GM21619 (cell line): ENCODE results near the gene TPRN.

Source experiments
- ATAC-seq: cut with Tn5 transposase; IDR thresholded peaks from one replicate; pipeline ENCODE4 v1.9.1; 2021; ENCODE audit not compliant: unreplicated experiment

The TPRN gene

DNA sequence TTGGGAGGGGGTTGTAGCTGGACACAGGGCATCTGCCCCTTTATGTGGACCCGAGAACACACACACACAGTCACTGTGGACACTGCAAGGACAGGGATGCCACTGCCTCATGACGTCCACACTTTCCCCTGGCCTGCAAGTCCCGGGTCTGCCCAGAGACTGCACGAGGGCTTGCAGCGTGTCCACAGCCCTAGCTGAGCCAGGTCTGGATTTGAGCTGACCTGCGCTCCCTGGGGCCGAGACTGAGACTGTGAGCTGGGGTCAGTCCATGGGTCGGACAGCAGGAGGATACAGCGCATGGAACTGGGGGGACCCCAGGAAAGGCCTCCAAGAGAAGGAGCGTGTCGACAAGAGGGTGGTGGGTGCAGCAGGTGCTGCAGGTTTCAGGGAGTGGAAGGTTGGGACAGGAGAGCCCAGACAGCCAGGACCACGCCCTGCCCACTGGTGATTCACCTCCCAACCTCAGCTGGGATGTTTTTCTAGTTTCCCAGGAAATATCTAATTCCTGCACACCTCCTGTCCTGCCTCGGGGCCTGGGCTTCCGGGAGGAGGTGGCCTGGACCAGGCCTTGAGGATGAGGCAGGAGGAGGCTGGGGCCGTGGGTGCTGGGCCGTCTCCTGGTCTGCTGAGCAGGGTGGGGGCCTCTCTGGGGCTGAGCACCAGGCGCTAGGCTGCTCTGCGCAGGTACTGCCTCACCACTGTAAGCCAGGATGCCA, 26.0 kb upstream of the TPRN start:
- ATAC-seq: no peak

DNA sequence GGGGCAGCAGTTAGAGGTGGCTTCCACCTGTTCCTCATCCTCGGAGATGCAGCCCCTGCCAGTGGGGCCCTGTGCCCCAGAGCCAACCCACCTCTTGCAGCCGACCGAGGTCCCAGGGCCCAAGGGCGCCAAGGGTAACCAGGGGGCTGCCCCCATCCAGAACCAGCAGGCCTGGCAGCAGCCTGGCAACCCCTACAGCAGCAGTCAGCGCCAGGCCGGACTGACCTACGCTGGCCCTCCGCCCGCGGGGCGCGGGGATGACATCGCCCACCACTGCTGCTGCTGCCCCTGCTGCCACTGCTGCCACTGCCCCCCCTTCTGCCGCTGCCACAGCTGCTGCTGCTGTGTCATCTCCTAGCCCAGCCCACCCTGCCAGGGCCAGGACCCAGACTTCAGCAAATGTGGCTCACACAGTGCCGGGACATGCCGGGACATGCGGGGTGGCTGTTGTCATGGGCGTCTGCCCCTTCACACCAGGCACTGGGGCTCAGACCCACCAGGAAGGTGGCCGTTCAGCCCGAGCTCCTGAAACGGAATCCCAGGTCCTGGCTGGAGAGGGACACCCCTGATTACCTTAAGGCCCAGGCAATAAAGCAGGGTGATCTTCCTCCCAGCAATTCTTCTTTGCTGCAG, 25.3 kb upstream of the TPRN start:
- ATAC-seq: no peak

DNA sequence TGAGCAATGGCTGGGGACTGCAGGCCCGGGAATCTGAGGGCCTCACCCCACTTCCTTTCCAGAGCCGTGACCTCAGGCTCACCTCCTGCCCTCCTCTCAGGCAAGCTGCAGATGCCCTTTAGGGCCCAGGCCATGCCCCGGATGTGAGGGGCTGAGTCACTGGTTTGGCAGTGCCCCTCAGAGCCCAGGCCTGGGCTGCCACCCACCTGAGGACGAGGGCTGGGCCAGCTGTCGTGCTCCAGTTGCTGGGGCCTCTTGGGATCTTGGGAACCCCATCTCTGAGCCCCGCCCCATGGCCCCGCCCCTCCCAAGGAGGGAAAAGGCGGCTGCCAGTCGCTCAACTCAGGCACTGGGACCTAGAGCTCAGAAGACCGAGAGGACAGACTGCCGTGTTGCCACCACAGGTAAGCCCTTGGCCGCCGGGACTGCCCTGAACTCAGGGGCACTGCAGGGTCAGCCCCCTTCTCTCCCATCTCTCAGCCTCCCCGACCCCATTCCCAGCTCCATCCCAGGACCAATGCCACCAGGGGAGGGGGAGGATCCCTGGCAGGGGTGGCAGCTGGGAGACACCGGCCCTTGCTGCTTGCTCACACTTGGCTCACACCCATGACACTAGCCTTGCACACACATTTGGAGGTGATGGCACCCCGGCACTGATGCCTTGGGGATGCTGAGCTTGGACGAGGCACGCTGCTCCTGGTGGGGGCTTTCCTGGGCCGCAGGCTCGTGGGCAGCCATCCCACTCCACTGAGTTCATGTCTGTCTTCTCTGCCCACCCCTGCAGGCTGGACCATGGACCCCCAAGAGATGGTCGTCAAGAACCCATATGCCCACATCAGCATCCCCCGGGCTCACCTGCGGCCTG, 24.5 kb upstream of the TPRN start, which contains the start of gene CYSRT1:
Gene CYSRT1 (plus strand): TSS at position 345 of the 865 bp plus-strand sequence. CDS start 448 bp downstream, at position 793.
- ATAC-seq: no peak

DNA sequence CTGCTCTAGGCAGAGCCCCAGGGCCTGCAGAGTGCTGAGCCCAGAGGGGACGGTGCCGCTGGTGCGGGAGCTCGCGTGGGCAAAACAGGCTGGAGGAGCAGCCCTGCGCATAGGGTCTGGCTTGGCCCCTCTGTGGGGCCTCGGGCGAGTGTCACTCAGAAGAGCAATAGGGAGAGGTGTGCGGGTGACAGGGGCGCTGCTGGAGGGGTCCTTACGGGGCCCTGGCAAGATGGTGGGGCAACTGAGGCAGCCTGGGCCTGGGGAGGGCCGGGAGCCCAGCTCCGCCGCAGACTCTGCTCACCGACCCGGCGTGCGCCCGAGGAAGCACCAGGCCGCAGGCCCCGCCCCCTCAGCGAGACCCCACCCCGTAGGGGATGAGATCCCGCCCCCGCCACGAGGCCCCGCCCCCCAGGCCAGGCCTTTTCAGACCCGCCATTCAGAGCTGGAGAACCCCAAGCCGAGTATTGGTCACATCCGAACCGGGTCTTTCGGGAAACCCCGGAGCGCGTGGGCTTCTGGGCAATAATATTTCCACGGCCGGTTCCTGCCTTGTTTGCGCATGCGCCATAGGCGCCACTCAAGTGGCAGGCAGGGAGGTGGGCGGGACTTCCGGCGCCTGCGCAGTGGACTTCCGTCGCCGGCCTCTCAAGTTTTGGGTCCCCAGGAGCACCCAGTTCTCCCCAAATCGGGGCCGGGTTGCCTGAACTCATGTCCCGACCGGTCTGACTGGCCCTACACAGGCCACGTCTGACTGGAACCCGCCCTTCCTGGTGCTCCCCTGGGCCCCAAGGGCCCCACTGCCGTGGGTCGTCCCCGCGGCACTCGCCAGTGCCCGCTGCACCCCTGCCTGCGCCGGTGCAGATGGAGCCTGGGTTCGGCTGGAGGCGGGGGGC, 22.8 kb upstream of the TPRN start:
- ATAC-seq: peak; percentile 64

DNA sequence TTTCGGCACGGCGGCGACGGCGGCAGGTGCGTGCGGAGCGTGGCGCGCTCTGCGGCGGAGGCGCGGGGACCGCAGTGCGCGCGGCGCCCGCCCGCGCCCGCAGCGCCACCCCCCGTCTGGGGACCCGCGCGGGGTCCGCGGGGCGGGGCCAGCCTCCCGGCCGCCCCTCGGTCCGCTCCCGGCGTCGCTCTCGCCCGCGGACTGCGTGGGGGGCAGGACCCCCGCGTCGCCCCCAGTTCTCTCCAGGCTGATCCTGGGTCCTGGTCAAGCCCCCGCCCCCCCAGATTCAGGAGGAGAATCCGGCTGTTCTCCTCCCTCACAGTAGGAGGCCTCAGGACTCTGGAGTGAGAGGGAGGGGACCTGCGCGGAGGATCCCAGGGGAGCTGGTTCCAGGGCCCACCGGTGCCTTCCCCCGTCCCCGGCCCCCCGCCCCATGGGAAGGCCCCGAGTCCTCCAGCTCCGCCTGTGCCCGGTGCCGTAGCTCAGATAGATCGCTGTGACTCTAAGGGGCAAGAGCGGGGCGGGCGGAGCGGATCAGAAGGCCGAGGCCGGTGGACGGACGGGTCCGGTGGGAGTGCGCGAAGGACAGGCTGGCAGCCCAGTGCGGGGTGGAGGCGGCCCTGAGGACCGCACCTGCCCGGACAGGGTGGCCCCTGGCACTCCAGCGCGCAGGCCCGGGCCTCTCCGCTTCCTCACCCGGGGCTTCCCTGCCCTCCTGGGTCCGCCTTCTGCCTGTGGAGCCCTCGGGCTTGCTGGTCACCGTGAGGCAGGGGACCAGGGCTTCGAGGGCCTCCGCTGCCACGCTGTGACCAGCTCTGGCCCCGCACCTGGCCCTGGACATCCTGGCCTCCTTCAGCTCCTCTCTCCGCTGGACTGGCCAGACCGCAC, 21.9 kb upstream of the TPRN start, which contains the start of gene RNF208:
Gene RNF208 (minus strand): TSS at position 51 of the 888 bp plus-strand sequence. CDS start 1,028 bp downstream, outside the sequence.
- ATAC-seq: peak; percentile 3

DNA sequence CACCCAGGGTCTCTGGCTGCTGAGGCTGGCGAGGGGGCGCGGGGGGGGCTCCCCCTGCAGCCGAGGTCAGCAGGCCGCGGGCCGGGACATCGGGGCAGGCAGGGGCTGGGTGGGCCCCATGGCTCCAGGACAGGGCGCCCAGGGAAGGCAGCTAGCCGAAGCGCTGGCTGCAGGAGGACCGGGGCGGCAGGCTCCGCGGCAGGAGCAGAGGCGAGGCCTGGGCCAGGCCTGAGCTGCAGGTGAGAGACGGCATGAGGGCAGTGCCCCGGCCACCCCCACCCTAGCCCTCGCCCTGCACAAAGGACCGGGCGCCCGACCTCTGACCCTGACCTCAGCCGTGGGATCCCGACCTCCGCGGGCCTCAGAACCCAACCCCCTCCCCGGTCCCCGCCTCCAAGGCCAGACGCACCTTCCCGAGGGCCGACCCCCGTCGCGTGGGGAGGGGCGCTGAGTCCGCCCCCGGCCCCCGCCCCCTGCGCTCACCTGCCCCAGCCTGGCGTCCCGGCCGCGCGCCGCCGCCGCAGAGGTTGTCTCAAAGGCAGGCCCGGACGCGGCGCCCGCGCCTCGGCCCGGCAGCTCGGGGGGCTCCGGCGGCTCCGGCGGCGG, 21.1 kb upstream of the TPRN start:
- ATAC-seq: no peak

DNA sequence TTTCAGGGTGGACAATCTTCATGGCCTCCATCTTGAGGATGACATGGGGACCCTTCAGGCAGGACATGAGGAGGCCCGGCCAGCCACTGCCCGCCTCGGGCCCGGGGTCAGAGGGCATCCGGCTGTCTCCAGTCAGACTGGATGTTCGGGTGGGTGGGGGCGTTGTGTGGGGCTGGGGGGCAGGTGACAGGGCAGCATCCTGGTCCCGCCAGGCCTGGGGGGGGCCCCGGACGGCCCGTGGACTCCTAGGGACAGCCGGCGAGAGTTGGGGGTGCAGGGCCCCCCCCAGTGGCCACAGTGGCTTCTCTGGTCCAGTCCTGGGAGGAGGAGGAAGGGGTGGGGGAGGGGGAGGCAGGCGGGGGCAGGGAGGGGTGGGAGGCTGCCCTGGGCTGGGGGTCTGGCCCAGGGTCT, 20.6 kb upstream of the TPRN start:
- no peak for ATAC-seq

DNA sequence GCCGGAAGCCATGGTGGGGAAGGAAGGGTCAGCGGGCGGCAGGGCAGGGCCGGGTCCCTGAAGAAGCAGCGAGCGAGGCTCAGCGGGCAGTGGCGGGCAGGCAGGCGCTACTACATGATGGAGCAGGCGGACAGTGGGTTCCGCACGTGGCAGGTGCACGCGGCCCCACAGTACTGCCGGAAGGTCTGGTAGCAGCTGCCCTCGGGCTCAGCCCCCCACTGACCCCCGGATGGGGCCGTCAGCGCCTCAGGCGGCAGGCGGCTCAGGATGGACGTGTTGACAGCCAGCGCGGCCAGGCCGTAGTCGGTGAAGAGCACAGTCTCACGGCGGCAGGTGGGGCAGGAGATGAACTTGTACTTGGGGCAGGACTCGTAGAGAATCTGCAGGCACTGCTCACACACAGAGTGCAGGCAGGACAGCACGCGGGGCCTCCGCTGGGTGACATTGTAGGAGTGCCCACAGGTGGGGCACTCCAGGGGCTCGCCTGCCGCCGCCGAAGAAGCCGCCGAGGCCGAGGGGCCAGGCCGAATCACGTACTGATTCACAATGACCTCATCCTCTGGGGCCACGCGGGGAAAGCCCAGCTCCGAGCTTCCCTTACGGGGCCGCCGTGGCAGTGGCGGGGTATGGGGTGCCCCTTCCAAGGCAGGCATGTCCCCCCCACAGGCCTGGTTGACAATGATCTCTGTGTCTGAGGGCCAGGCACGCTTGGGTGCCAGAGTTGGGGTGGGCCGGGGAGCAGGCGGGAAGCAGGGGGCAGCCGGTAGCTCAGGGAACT, 20.0 kb upstream of the TPRN start:
- no peak for ATAC-seq

DNA sequence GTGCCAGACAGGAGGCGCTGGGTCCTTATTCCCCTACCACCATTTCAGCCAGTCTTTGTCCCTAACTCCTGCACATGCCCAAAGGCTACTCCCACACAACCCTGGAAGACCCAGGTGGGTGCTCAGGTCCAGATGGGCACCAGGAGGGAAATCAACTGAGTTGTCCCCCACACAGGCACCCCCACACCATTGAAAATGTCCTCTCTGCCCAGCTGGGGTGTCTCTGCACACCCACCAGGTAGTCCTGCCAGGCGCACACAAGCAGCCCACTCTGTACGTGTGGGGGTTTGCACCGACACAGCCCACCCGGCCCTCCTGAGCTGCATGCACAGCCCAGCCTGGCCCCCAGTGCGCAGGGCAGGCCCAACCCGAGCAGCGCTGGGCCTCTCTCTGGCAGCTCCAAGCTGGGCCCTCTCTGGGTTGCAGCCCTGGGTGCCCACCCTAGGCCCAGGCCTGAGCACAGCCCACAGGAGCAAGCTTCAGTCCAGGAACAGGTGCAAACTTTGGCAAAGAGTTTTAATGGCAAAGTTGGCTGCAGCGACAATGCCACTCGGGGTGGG, 19.3 kb upstream of the TPRN start:
- no peak for ATAC-seq

DNA sequence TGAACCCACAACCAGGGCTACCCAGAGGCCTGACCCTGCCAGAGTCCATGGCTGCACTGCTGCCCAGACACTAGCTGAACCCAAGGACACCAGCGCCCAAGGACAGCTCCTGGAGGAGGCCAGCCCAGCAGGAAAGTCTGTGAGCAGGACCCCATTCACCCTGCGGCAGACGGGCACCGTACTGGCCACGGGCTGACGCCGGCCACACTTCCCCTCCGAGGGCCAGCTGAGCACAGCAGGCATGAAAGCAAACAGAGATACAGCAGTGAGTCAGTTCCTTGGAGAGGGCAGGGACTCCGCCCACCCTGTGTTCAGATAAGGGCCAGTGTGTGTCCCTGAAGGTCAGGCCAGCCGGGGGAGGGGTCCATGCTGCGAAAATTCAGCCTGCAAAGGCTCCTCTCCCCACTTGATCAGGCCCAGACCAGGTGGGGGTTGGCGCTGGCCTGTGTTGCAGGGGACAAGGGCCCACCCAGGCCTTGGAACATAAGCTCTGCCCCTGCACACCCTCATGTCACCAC, 18.3 kb upstream of the TPRN start:
- ATAC-seq: no peak

DNA sequence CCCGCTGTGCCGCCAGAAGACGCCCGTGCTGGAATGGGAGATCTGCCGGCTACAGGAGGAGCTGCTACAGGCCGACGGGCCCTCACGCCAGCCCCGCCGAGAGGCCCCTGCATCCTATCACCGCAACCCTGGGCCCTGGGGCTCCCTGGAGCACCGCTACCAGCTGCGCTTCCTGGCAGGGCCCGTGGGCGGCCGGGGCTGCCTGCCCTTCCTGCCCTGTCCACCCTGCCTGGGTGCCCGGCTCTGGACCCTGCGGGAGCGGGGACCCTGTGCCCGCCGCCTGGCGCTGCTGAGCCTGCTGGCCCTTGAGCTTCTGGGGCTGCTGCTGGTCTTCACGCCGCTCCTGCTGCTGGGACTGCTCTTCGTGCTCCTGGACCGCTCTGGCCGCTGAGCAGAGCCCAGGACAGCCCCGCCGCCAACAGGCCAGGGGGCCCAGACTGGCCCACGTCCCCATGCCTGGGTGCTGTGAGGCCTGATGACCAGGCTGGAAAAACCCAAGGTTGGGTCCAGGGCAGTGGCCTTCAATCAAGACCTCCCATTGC, 17.7 kb upstream of the TPRN start:
- no peak for ATAC-seq

DNA sequence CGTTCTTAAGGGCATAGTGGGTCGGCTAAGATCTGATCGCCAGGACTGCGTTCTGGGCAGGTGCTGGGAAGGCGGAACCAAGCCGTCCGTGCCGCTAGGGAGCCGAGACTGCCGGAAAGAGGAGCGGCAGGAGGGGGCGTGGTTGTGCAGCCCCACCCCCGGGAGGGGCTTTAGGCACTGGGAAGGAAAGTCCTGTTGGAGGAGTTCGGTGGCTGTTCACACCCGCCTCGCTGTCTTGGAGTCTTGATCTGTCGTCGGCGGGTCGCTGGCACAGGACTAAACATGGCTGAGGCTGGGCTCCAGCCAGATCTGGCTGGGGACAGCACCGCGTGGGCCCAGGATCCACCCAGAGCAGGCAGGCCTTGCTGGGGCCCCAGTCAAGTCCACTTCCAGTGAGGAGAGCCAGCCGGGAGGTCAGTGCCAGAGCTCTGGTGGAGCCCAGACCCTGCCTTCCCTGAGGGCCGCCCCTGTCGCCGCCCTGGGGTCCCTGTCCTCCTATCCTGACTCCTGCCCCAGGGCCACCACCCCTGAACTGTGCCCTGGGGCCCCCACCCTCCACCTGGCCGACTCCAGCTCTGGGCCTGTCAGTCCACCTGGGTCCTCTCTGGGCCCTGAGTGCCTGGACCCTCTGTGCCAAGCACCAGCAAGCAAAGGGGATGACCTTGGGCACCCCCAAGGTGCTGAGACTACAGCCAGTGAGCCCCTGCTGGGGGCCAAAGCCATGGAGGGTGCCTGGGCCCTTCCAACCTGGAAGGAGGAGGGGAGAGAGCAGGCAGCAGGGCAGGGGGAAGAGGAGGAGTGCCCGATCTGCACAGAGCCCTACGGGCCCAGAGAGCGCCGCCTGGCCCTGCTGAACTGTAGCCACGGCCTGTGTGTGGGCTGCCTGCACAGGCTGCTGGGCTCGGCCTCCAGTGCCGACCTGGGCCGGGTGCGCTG, 17.0 kb upstream of the TPRN start:
- ATAC-seq: no peak

DNA sequence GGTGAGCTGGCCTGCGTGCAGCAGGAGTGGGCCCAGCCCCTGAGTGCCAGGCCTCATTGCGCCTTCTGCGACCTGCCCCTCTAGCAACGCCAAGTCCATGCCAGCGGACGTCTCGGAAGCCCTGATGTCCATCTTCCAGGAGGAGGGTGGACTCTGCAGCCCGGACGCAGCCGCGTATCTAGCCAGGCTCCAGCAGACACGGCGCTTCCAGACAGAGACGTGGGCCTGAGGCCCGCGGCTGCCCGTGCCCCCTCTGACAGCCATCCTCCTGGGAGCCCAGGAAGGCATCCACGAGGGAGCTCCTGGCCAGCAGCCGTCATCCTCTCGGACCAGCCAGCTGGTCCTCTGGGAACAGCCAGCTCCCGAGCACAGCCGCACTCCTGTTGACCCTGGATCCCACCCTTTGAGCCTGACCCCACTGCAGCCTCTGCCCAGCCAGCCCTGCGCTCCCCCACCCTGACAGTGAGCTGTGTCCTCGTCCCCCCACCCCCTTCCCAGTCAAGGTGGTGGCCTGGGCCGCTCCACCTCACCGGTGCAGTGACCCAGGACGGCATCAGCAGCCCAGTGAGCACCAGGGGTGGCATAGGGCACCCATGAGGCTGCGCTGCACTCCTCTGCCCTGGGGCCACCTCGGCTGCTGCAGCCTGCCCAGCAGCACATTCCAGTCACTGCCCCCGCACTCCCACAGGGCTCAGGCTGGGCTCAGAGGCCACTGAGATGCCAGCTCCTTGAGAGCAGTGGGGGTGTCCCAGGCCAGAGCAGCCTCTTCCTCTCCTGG, 15.8 kb upstream of the TPRN start:
- ATAC-seq: no peak

DNA sequence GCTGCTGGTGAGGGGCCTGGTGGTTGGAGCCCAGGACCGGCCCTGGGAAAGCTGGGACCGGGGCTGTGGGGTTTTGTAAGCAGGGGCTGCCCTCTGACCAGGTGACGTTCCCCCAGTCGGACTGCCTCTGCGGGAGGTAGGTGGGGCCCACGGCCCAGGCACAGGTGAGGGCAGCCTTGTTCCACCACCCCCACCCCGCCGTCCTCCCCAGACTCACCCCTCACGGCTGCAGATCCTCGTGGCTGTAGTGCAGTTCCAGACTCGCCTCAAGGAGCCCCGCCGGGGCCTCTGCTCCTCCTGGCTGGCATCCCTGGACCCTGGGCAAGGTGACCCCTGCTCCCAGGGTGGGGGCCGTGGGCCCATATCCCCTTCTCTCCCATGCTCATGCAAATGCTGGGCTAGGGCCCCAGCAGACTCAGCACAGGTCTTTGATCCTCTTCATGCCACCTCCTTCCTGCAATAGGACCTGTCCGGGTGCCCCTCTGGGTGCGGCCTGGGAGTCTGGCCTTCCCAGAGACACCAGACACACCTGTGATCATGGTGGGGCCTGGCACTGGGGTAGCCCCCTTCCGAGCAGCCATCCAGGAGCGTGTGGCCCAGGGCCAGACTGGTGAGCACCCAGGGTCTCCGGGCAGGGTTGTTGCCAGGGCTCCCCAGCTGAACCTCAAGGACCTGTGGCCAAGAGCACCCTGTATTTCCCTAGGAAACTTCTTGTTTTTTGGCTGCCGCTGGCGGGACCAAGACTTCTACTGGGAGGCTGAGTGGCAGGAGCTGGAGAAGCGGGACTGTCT, 14.8 kb upstream of the TPRN start:
- ATAC-seq: no peak

DNA sequence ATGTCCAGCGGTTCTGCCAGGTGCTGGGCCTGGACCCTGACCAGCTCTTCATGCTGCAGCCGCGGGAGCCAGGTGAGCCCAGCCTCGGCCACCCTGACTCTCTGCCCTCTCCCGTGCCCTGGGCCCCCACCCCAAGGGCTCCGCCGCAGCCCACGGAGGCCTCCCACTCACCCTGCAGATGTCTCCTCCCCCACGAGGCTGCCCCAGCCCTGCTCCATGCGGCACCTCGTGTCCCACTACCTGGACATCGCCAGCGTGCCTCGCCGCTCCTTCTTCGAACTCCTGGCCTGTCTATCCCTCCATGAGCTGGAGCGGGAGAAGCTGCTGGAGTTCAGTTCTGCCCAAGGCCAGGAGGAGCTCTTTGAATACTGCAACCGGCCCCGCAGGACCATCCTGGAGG, 14.1 kb upstream of the TPRN start:
- ATAC-seq: no peak
